Measurements from ENCODE around the gene WASF1.
"Not testable (repeated sequence)": the region's sequence is repeated elsewhere in the genome, so short reads cannot be mapped to it uniquely, and the experiment has no call there.

Gene WASF1

GRCh38 chr6:110173506-110174132 lies 5.9 kb downstream of the WASF1 start:
- DNase-seq (ENCODE audit: low spot score): no peak

DNA sequence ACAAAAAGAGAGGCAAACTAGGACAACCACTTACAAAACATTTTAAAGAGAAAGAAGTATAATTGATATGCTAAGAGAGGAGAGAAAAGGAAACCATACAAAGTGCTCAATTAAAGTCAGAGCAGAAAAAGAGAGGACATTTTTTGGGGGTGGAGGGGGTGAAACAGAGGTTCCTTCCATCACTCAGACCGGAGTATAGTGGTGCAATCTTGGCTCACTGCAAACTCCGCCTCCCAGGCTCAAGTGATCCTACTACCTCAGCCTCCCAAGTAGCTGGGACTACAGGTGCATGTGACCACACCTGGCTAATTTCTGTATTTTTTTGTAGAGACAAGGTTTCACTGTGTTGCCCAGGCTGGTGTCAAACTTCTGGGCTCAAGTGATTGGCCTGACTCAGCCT lies 9.4 kb downstream of the WASF1 start:
- DNase-seq (ENCODE audit: low spot score): no peak

GRCh38 chr6:110158479-110158878 lies 21.0 kb downstream of the WASF1 start:
- no peak for DNase-seq (ENCODE audit: low spot score)

DNA sequence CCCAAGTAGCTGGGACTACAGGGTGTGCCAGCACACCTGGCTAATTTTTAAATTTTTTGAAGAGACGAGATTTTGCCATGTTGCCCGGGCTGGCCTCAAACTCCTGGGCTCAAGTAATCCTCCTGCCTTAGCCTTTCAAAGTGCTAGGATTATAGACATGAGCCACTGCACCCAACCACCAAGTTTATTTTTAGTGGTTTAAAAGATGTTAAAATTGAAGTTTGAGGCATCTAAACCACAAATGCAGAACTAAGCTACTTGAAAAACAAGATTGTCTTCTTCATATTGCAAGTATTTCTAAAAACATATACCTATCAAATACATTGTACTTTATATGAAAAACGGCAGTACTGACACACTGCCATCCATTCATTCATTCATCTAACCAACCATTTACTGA lies 31.6 kb downstream of the WASF1 start:
- DNase-seq (ENCODE audit: low spot score): no peak

- no peak for DNase-seq (ENCODE audit: low spot score)
These were observed 38.8 kb downstream of the WASF1 start for GRCh38 chr6:110140650-110141049.

- no peak for DNase-seq (ENCODE audit: low spot score)
These were observed 40.4 kb downstream of the WASF1 start for GRCh38 chr6:110139052-110139451.

GRCh38 chr6:110137924-110138887 lies 41.3 kb downstream of the WASF1 start:
- DNase-seq (ENCODE audit: low spot score): no peak

- DNase-seq (ENCODE audit: low spot score): no peak
These were observed 49.1 kb downstream of the WASF1 start for GRCh38 chr6:110130362-110130761.

DNA sequence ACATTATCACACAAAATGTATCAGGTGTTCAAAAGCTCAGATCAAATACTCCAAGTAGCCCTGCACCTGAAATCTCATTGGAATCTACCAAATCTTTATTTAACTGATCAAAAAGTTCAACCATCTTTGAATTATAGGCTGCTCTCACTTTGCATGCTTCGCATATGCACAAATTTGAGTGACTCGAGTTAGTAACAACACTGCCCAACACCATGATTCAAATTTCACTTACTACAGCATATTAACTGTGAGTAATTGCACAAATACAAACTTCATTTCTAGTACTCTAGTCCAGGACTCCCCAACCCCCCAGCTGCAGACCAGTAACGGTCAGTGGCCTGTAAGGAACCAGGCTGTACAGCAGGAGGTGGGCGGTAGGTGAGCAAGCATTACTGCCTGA lies 51.1 kb downstream of the WASF1 start:
- no peak for DNase-seq (ENCODE audit: low spot score)

DNA sequence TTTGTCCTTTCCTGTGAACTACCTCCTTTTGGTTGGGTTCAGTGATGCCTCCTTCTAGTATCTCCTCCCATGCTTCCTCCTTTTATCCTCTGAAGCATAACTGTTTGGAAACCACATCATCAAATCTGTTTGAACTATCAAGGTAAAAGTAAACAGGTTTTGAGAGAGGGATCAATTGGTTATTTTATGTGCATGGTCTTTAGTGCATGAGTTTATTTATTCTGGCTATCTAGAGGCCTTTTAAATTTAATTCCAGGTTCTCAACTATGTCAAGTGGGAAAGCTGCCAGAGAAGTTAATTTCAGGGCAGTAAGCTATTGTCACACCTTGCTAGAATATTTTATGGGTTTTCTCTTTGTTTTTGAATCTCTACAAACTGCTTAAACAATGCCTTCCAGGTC lies 54.1 kb downstream of the WASF1 start:
- DNase-seq (ENCODE audit: low spot score): no peak

GRCh38 chr6:110121655-110122054 lies 57.8 kb downstream of the WASF1 start:
- DNase-seq (ENCODE audit: low spot score): not testable (repeated sequence)

- no peak for DNase-seq (ENCODE audit: low spot score)
These were observed 63.2 kb downstream of the WASF1 start for GRCh38 chr6:110116258-110116657.

GRCh38 chr6:110114004-110114403 lies 65.5 kb downstream of the WASF1 start:
- no peak for DNase-seq (ENCODE audit: low spot score)

DNA sequence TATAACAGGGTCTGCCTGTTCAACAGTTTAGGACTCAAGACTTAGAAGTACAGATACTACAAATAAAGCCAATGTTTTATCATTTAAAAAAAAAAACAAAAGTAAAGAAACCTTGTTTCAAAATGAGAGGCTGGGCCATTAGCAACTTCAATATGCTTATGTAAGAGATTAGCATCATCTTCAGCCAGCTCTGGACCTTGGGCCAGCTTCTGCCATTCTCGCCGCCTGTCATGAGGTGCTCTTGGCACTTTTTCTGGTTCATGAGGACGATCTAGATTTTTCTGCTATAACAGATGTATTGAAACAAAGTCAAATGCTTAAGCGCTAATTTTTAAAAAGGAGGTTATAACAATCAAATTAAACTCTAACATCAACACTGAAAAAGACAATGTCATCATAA lies 74.2 kb downstream of the WASF1 start:
- no peak for DNase-seq (ENCODE audit: low spot score)

DNA sequence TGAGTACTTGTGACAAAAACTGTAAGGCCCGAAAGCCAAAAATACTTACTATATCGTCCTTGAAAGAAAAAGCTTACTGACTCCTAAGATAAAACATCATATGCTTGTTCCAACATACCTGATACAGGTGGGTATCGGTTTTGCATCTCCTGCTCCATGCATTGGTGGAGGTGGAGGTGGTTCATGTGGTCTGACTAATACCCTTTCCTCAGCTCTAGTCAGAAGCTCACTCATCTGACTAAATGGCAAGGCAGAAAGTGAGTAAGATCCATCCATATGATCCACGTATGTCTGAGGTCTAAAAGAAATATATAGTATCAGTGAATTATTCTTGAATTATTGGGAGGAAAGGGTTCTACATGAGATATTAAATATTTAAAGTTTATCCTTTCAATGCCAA lies 76.2 kb downstream of the WASF1 start:
- no peak for DNase-seq (ENCODE audit: low spot score)

GRCh38 chr6:110102411-110102810 lies 77.1 kb downstream of the WASF1 start:
- no peak for DNase-seq (ENCODE audit: low spot score)

GRCh38 chr6:110101885-110102284 lies 77.6 kb downstream of the WASF1 start:
- DNase-seq (ENCODE audit: low spot score): no peak

GRCh38 chr6:110098511-110099116 lies 80.9 kb downstream of the WASF1 start:
- DNase-seq (ENCODE audit: low spot score): no peak

GRCh38 chr6:110097443-110097842 lies 82.0 kb downstream of the WASF1 start:
- no peak for DNase-seq (ENCODE audit: low spot score)

GRCh38 chr6:110095935-110096334 lies 83.5 kb downstream of the WASF1 start:
- DNase-seq (ENCODE audit: low spot score): no peak

- DNase-seq (ENCODE audit: low spot score): no peak
These were observed 84.4 kb downstream of the WASF1 start for GRCh38 chr6:110095101-110095500.

DNA sequence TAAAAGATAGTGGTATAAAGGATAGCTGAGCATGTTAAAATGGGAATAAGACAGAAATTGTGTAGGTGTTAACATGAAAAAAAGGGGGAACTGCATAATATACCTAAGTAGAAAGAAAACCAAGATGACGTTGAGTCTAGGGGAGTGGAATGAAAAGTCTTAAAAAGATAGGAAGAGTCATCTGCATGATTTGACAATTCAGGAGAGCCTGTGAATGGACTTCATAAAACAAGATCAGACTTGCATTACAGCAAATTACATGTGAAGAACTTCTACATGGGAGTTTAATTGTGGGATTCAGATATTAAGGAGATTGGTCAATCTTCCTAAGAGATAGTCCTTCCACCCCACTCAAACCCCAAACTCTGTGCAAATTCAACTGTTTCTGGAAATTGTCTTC lies 85.5 kb downstream of the WASF1 start:
- no peak for DNase-seq (ENCODE audit: low spot score)

GRCh38 chr6:110090876-110091275 lies 88.6 kb downstream of the WASF1 start:
- DNase-seq (ENCODE audit: low spot score): no peak

All from CD4-positive, alpha-beta T cell treated with Interleukin-6 at 100 ng/mL for 8 hours (primary cell).